ENCODE results near the gene PLEKHG4. TPM values are rescaled to one million over a fixed set of nuclear protein-coding genes. Genes with fewer than 3 reads are reported as not detected.

PLEKHG4 gene
- total and polyA plus RNA-seq, 9 of the 15 experiments (the other 6 are each of a cell fraction or from before 2014, with no cell fraction given), result 3.7 to 36.8 (median 17.9) TPM

DNA sequence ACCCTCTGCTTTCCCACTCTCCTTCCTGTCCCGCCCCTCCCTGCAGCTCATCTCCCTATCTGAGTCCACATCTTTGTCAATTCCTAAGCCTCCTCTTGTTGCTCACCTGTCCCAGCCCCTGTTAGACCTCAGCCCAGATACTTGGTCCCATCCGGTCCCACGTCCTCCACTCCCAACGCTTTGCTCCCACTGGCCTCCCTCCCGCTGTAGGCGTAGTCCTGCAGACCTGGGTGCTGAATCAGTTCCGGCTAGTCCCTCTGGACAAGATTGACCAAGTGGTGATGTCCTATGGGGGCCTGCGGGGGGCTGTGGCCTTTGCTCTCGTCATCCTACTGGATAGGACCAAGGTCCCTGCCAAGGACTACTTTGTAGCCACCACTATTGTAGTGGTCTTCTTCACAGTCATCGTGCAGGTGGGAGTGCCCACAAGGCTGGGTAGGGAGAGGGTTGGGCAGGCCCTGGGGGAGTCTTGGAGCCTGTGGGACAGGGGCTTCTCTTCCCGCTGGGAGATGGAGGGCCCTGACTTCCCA is 22.6 kb upstream of the PLEKHG4 start:
- no peak overlapping the region for H2AFZ ChIP-seq (ENCODE audit: low read depth, low read length)
- no peak overlapping the region for H3K4me2 ChIP-seq (ENCODE audit: insufficient read depth, low read length)
- TF ChIP-seq, protein P1, sequence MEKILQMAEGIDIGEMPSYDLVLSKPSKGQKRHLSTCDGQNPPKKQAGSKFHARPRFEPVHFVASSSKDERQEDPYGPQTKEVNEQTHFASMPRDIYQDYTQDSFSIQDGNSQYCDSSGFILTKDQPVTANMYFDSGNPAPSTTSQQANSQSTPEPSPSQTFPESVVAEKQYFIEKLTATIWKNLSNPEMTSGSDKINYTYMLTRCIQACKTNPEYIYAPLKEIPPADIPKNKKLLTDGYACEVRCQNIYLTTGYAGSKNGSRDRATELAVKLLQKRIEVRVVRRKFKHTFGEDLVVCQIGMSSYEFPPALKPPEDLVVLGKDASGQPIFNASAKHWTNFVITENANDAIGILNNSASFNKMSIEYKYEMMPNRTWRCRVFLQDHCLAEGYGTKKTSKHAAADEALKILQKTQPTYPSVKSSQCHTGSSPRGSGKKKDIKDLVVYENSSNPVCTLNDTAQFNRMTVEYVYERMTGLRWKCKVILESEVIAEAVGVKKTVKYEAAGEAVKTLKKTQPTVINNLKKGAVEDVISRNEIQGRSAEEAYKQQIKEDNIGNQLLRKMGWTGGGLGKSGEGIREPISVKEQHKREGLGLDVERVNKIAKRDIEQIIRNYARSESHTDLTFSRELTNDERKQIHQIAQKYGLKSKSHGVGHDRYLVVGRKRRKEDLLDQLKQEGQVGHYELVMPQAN (IDR thresholded peaks at IDR 0.05; ENCODE audit: borderline replicate concordance), result no peak
- TF ChIP-seq ZNF277 (CRISPR knock-in tag; IDR thresholded peaks at IDR 0.05; ENCODE audit: borderline replicate concordance) (no peak), MCM5 (IDR thresholded peaks at IDR 0.05; ENCODE audit: low read depth) (no peak), FOXA3 (CRISPR knock-in tag; conservative IDR thresholded peaks at IDR 0.05 in 1 of 2, IDR thresholded peaks at IDR 0.05 in 1 of 2) (no peak), NEUROD1 (IDR thresholded peaks at IDR 0.05; ENCODE audit: borderline replicate concordance, low read depth, low read length, partially characterized antibody) (no peak), BCL6 (CRISPR knock-in tag; IDR thresholded peaks at IDR 0.05) (no peak), ZNF696 (CRISPR knock-in tag; conservative IDR thresholded peaks at IDR 0.05) (no peak), ZBTB1 (CRISPR knock-in tag; IDR thresholded peaks at IDR 0.05; ENCODE audit: borderline replicate concordance, low read depth) (no peak), ZNF143 (CRISPR knock-in tag; IDR thresholded peaks at IDR 0.05) (no peak), NCOA1 (IDR thresholded peaks at IDR 0.05; ENCODE audit: low read depth) (no peak), IRF2 (CRISPR knock-in tag; IDR thresholded peaks at IDR 0.05) (no peak), ZNF79 (CRISPR knock-in tag; IDR thresholded peaks at IDR 0.05; ENCODE audit: low read depth) (no peak), SIN3B (IDR thresholded peaks at IDR 0.05; ENCODE audit: low read depth) (no peak)
- TF ChIP-seq, protein P2, sequence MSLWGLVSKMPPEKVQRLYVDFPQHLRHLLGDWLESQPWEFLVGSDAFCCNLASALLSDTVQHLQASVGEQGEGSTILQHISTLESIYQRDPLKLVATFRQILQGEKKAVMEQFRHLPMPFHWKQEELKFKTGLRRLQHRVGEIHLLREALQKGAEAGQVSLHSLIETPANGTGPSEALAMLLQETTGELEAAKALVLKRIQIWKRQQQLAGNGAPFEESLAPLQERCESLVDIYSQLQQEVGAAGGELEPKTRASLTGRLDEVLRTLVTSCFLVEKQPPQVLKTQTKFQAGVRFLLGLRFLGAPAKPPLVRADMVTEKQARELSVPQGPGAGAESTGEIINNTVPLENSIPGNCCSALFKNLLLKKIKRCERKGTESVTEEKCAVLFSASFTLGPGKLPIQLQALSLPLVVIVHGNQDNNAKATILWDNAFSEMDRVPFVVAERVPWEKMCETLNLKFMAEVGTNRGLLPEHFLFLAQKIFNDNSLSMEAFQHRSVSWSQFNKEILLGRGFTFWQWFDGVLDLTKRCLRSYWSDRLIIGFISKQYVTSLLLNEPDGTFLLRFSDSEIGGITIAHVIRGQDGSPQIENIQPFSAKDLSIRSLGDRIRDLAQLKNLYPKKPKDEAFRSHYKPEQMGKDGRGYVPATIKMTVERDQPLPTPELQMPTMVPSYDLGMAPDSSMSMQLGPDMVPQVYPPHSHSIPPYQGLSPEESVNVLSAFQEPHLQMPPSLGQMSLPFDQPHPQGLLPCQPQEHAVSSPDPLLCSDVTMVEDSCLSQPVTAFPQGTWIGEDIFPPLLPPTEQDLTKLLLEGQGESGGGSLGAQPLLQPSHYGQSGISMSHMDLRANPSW (CRISPR knock-in tag; IDR thresholded peaks at IDR 0.05), result no peak
- ChIA-PET POLR2A (interaction anchor here (1.1 kb wide), 1 partner anchor 8 kb away, joined by 3 read pairs; no protein-coding TSS in a partner anchor), CTCF (ENCODE audit: low intra/inter-chr PET ratio) (interaction anchor here (0.5 kb wide), 1 partner anchor 195 kb away, joined by 3 read pairs; no protein-coding TSS in a partner anchor)
- no peak overlapping the region for H3K9ac ChIP-seq (ENCODE audit: insufficient read depth in 1 of 2, low read depth in 2 of 2, low read length in 2 of 2)
- H3K4me3 ChIP-seq, result no peak overlapping the region
- H3K27ac ChIP-seq (ENCODE audit: extremely low read depth, low read depth, low read length), result no peak overlapping the region
- in situ Hi-C loops (cut with MboI), result no loop called here
- no peaks in the 10 kb centered on the region for H4K20me1 ChIP-seq (replicated peaks; ENCODE audit: control insufficient read depth, insufficient read depth, low read length)
- ATAC-seq (no peak), FAIRE-seq (no peak), DNase-seq (ENCODE audit: extremely low read depth in 1 of 4, low spot score in 3 of 4) (no peak)
- WGBS (ENCODE audit: insufficient coverage, low coverage, missing lambda C conversion rate), result 79% methylated on average over 9 of the region's 11 CpGs
- H3K27me3 ChIP-seq (ENCODE audit: control insufficient read depth in 2 of 2, insufficient read depth in 2 of 2, low read length in 2 of 2), result no peaks in the 10 kb centered on the region
- peaks cover 13 to 20% of the 10 kb centered on the region in 2 experiments; a peak in 4 of 5 replicates for H3K4me1 ChIP-seq (replicated peaks in 1 of 2; ENCODE audit: control insufficient read depth in 2 of 2, insufficient read depth in 2 of 2, low read length in 2 of 2)
- no TSS peak for BruUV-seq (replicated peaks)
- H3K79me2 ChIP-seq (ENCODE audit: control insufficient read depth, insufficient read depth, low read length), result no peaks in the 10 kb centered on the region
- H3K9me1 ChIP-seq (ENCODE audit: control insufficient read depth, insufficient read depth, low read length), result no peaks in the 10 kb centered on the region
- H3K9me3 ChIP-seq (replicated peaks; ENCODE audit: control insufficient read depth, insufficient read depth, low read depth, low read length), result no peaks in the 10 kb centered on the region
- intact Hi-C loops (cut with micrococcal nuclease), result no loop called here
- H3K36me3 ChIP-seq (ENCODE audit: control insufficient read depth, insufficient read depth, low read length), result no peaks in the 10 kb centered on the region
